SH-SY5Y (cell line): ENCODE data around the gene GPR31.

Source experiments
- GATA2 ChIP-seq: IDR thresholded peaks from 2 replicates; pipeline ENCODE4 v1.6.1; 2011; ENCODE audit warnings: mild to moderate bottlenecking, low read depth, low read length
- GATA3 ChIP-seq: IDR thresholded peaks from 2 replicates; pipeline ENCODE4 v1.6.1; 2011; ENCODE audit warnings: low read depth, mild to moderate bottlenecking, low read length, moderate library complexity

- TF ChIP-seq GATA3, result no peak
- TF ChIP-seq GATA2, result no peak
These were observed 9.8 kb downstream of the GPR31 start for GRCh38 chr6:167148021-167148420.
